ENCODE data around the gene PDIA6.

Gene PDIA6

GRCh38 chr2:10770956-10771750 lies 41.4 kb downstream of the PDIA6 start:
- Histone ChIP-seq H3K4me1 (ENCODE audit: control insufficient read depth, insufficient read depth, low read length) (no peaks in the 10 kb centered on the region), H3K36me3 (ENCODE audit: control insufficient read depth, insufficient read depth, low read length, severe bottlenecking) (no peaks in the 10 kb centered on the region), H3K4me3 (ENCODE audit: low read length) (no peak overlapping the region), H3K9ac (ENCODE audit: low read length) (no peak overlapping the region), H3K9me3 (ENCODE audit: control insufficient read depth, low read length) (no peaks in the 10 kb centered on the region), H3K27me3 (replicated peaks; ENCODE audit: control insufficient read depth, insufficient read depth, low read length) (peaks cover 11% of the 10 kb centered on the region)
- no peak for DNase-seq (ENCODE audit: low read depth)

GRCh38 chr2:10768063-10768507 lies 44.5 kb downstream of the PDIA6 start:
- Histone ChIP-seq H3K36me3 (ENCODE audit: control insufficient read depth, insufficient read depth, low read length, severe bottlenecking) (no peaks in the 10 kb centered on the region), H3K4me3 (ENCODE audit: low read length) (no peak overlapping the region), H3K9me3 (ENCODE audit: control insufficient read depth, low read length) (no peaks in the 10 kb centered on the region), H3K9ac (ENCODE audit: low read length) (no peak overlapping the region), H3K27me3 (replicated peaks; ENCODE audit: control insufficient read depth, insufficient read depth, low read length) (peaks cover 31% of the 10 kb centered on the region), H3K4me1 (ENCODE audit: control insufficient read depth, insufficient read depth, low read length) (no peaks in the 10 kb centered on the region)
- DNase-seq (ENCODE audit: low read depth), result no peak

GRCh38 chr2:10765914-10766313 lies 46.7 kb downstream of the PDIA6 start:
- H3K9me3 ChIP-seq (ENCODE audit: control insufficient read depth, low read length), result no peaks in the 10 kb centered on the region
- DNase-seq (ENCODE audit: low read depth), result no peak
- no peak overlapping the region for H3K9ac ChIP-seq (ENCODE audit: low read length)
- H3K4me1 ChIP-seq (ENCODE audit: control insufficient read depth, insufficient read depth, low read length), result no peaks in the 10 kb centered on the region
- peaks cover 34% of the 10 kb centered on the region for H3K27me3 ChIP-seq (replicated peaks; ENCODE audit: control insufficient read depth, insufficient read depth, low read length)
- no peak overlapping the region for H3K4me3 ChIP-seq (ENCODE audit: low read length)
- H3K36me3 ChIP-seq (ENCODE audit: control insufficient read depth, insufficient read depth, low read length, severe bottlenecking), result no peaks in the 10 kb centered on the region

GRCh38 chr2:10765461-10765860 lies 47.1 kb downstream of the PDIA6 start:
- Histone ChIP-seq H3K27me3 (replicated peaks; ENCODE audit: control insufficient read depth, insufficient read depth, low read length) (peaks cover 30% of the 10 kb centered on the region), H3K9me3 (ENCODE audit: control insufficient read depth, low read length) (no peaks in the 10 kb centered on the region), H3K9ac (ENCODE audit: low read length) (no peak overlapping the region), H3K36me3 (ENCODE audit: control insufficient read depth, insufficient read depth, low read length, severe bottlenecking) (no peaks in the 10 kb centered on the region), H3K4me3 (ENCODE audit: low read length) (no peak overlapping the region), H3K4me1 (ENCODE audit: control insufficient read depth, insufficient read depth, low read length) (no peaks in the 10 kb centered on the region)
- DNase-seq (ENCODE audit: low read depth), result no peak

- H3K4me3 ChIP-seq (ENCODE audit: low read length), result no peak overlapping the region
- no peaks in the 10 kb centered on the region for H3K9me3 ChIP-seq (ENCODE audit: control insufficient read depth, low read length)
- no peak overlapping the region for H3K9ac ChIP-seq (ENCODE audit: low read length)
- H3K27me3 ChIP-seq (replicated peaks; ENCODE audit: control insufficient read depth, insufficient read depth, low read length), result peaks cover 28% of the 10 kb centered on the region
- H3K4me1 ChIP-seq (ENCODE audit: control insufficient read depth, insufficient read depth, low read length), result no peaks in the 10 kb centered on the region
- no peaks in the 10 kb centered on the region for H3K36me3 ChIP-seq (ENCODE audit: control insufficient read depth, insufficient read depth, low read length, severe bottlenecking)
- DNase-seq (ENCODE audit: low read depth), result no peak
Observed at GRCh38 chr2:10764896-10765295, 47.7 kb downstream of the PDIA6 start.

GRCh38 chr2:10764096-10764785 lies 48.3 kb downstream of the PDIA6 start:
- peaks cover 28% of the 10 kb centered on the region for H3K27me3 ChIP-seq (replicated peaks; ENCODE audit: control insufficient read depth, insufficient read depth, low read length)
- H3K36me3 ChIP-seq (ENCODE audit: control insufficient read depth, insufficient read depth, low read length, severe bottlenecking), result no peaks in the 10 kb centered on the region
- no peak overlapping the region for H3K9ac ChIP-seq (ENCODE audit: low read length)
- no peaks in the 10 kb centered on the region for H3K4me1 ChIP-seq (ENCODE audit: control insufficient read depth, insufficient read depth, low read length)
- H3K9me3 ChIP-seq (ENCODE audit: control insufficient read depth, low read length), result no peaks in the 10 kb centered on the region
- DNase-seq (ENCODE audit: low read depth), result no peak
- no peak overlapping the region for H3K4me3 ChIP-seq (ENCODE audit: low read length)

GRCh38 chr2:10763461-10763800 lies 49.2 kb downstream of the PDIA6 start:
- Histone ChIP-seq H3K9ac (ENCODE audit: low read length) (no peak overlapping the region), H3K36me3 (ENCODE audit: control insufficient read depth, insufficient read depth, low read length, severe bottlenecking) (no peaks in the 10 kb centered on the region), H3K27me3 (replicated peaks; ENCODE audit: control insufficient read depth, insufficient read depth, low read length) (peaks cover 28% of the 10 kb centered on the region), H3K4me3 (ENCODE audit: low read length) (no peak overlapping the region), H3K9me3 (ENCODE audit: control insufficient read depth, low read length) (no peaks in the 10 kb centered on the region), H3K4me1 (ENCODE audit: control insufficient read depth, insufficient read depth, low read length) (no peaks in the 10 kb centered on the region)
- no peak for DNase-seq (ENCODE audit: low read depth)

- no peak for DNase-seq (ENCODE audit: low read depth)
- peaks cover 30% of the 10 kb centered on the region for H3K27me3 ChIP-seq (replicated peaks; ENCODE audit: control insufficient read depth, insufficient read depth, low read length)
- H3K36me3 ChIP-seq (ENCODE audit: control insufficient read depth, insufficient read depth, low read length, severe bottlenecking), result no peaks in the 10 kb centered on the region
- H3K4me3 ChIP-seq (ENCODE audit: low read length), result no peak overlapping the region
- no peaks in the 10 kb centered on the region for H3K4me1 ChIP-seq (ENCODE audit: control insufficient read depth, insufficient read depth, low read length)
- no peaks in the 10 kb centered on the region for H3K9me3 ChIP-seq (ENCODE audit: control insufficient read depth, low read length)
- no peak overlapping the region for H3K9ac ChIP-seq (ENCODE audit: low read length)
Observed at GRCh38 chr2:10762651-10763460, 49.7 kb downstream of the PDIA6 start.

GRCh38 chr2:10761591-10761990 lies 51.0 kb downstream of the PDIA6 start:
- no peaks in the 10 kb centered on the region for H3K4me1 ChIP-seq (ENCODE audit: control insufficient read depth, insufficient read depth, low read length)
- no peaks in the 10 kb centered on the region for H3K36me3 ChIP-seq (ENCODE audit: control insufficient read depth, insufficient read depth, low read length, severe bottlenecking)
- DNase-seq (ENCODE audit: low read depth), result no peak
- no peak overlapping the region for H3K9ac ChIP-seq (ENCODE audit: low read length)
- no peak overlapping the region for H3K4me3 ChIP-seq (ENCODE audit: low read length)
- peaks cover 30% of the 10 kb centered on the region for H3K27me3 ChIP-seq (replicated peaks; ENCODE audit: control insufficient read depth, insufficient read depth, low read length)
- H3K9me3 ChIP-seq (ENCODE audit: control insufficient read depth, low read length), result no peaks in the 10 kb centered on the region

- H3K27me3 ChIP-seq (replicated peaks; ENCODE audit: control insufficient read depth, insufficient read depth, low read length), result peaks cover 28% of the 10 kb centered on the region
- H3K4me1 ChIP-seq (ENCODE audit: control insufficient read depth, insufficient read depth, low read length), result no peaks in the 10 kb centered on the region
- no peak for DNase-seq (ENCODE audit: low read depth)
- no peaks in the 10 kb centered on the region for H3K9me3 ChIP-seq (ENCODE audit: control insufficient read depth, low read length)
- no peak overlapping the region for H3K9ac ChIP-seq (ENCODE audit: low read length)
- no peak overlapping the region for H3K4me3 ChIP-seq (ENCODE audit: low read length)
- no peaks in the 10 kb centered on the region for H3K36me3 ChIP-seq (ENCODE audit: control insufficient read depth, insufficient read depth, low read length, severe bottlenecking)
Observed at GRCh38 chr2:10760794-10761504, 51.6 kb downstream of the PDIA6 start.
